HEK293 (cell line): ENCODE measurements around the gene ATP10A.

Experiments used
- CTCF ChIA-PET: fragments of 350-600 bp; formaldehyde crosslinking; extraction: SDS; loops from one replicate; lab custom pipeline; 2021; ENCODE audit warnings: antibody characterized with exemption; lab: Yijun Ruan, JAX
- POLR2A ChIA-PET: fragments of 300-600 bp; formaldehyde crosslinking; extraction: SDS; loops from one replicate; lab custom pipeline; 2020; ENCODE audit warnings: antibody characterized with exemption, inconsistent platforms; lab: Yijun Ruan, JAX
- H3K27ac ChIP-seq: fragments of 200-500 bp; sonication (Bioruptor generic); 2 replicates; pipeline ENCODE4 v1.5.1; 2014; ENCODE audit warnings: low read depth, low read length, control low read depth, inconsistent platforms; ENCODE audit errors: extremely low read depth
- H3K36me3 ChIP-seq, 2 experiments: fragments of 200-500 bp in 1 of 2; sonication (Bioruptor generic) in 1 of 2; 1 replicate in 1 of 2; 2 replicates in 1 of 2; pipeline ENCODE4 v1.5.1; 2014 to 2017; ENCODE audit warnings: inconsistent platforms in 2 of 2, low read length in 2 of 2; ENCODE audit not compliant: control insufficient read depth in 2 of 2, insufficient read depth in 1 of 2
- H3K4me1 ChIP-seq: fragments of 200-500 bp; sonication (Bioruptor generic); 2 replicates; pipeline ENCODE4 v1.5.1; 2014; ENCODE audit warnings: mild to moderate bottlenecking, low read length, inconsistent platforms; ENCODE audit not compliant: control insufficient read depth, insufficient read depth
- H3K4me3 ChIP-seq: 2 replicates; pipeline ENCODE4 v1.5.1; 2011; ENCODE audit warnings: low read depth, mild to moderate bottlenecking, control low read depth, low read length, moderate library complexity
- H3K9me3 ChIP-seq: fragments of 200-500 bp; sonication (Bioruptor generic); 2 replicates; pipeline ENCODE4 v1.5.1; 2014; ENCODE audit warnings: low read depth, low read length, inconsistent platforms; ENCODE audit not compliant: control insufficient read depth, insufficient read depth
- CTCF ChIP-seq: fragments of 450-650 bp; formaldehyde crosslinking; IDR thresholded peaks from 2 replicates; pipeline ENCODE4 v1.5.1; 2016; ENCODE audit warnings: missing biosample characterization, missing genetic modification characterization
- INSM2 ChIP-seq: fragments of 450-650 bp; formaldehyde crosslinking; IDR thresholded peaks from 2 replicates; pipeline ENCODE4 v1.5.1; 2016; ENCODE audit warnings: missing biosample characterization, missing genetic modification characterization
- KLF1 ChIP-seq: fragments of 450-650 bp; formaldehyde crosslinking; IDR thresholded peaks from 2 replicates; pipeline ENCODE4 v1.5.1; 2016; ENCODE audit warnings: missing biosample characterization, missing genetic modification characterization
- OSR2 ChIP-seq: fragments of 450-650 bp; formaldehyde crosslinking; IDR thresholded peaks from 2 replicates; pipeline ENCODE4 v1.5.1; 2016; ENCODE audit warnings: missing biosample characterization, missing genetic modification characterization
- SP7 ChIP-seq: fragments of 450-650 bp; formaldehyde crosslinking; IDR thresholded peaks from 2 replicates; pipeline ENCODE4 v1.5.1; 2016; ENCODE audit warnings: missing biosample characterization, missing genetic modification characterization
- ZBTB1 ChIP-seq: fragments of 450-650 bp; formaldehyde crosslinking; IDR thresholded peaks from 2 replicates; pipeline ENCODE4 v1.5.1; 2016; ENCODE audit warnings: missing biosample characterization, missing genetic modification characterization
- ZBTB20 ChIP-seq: fragments of 450-650 bp; formaldehyde crosslinking; IDR thresholded peaks from 2 replicates; pipeline ENCODE4 v1.5.1; 2016; ENCODE audit warnings: missing biosample characterization, missing genetic modification characterization
- ZBTB48 ChIP-seq: fragments of 450-650 bp; formaldehyde crosslinking; IDR thresholded peaks from 2 replicates; pipeline ENCODE4 v1.5.1; 2016; ENCODE audit warnings: missing biosample characterization, missing genetic modification characterization
- ZFP69B ChIP-seq: fragments of 450-650 bp; formaldehyde crosslinking; IDR thresholded peaks from 2 replicates; pipeline ENCODE4 v1.5.1; 2016; ENCODE audit warnings: missing biosample characterization, missing genetic modification characterization
- ZNF114 ChIP-seq: fragments of 450-650 bp; formaldehyde crosslinking; IDR thresholded peaks from 2 replicates; pipeline ENCODE4 v1.5.0; 2017; ENCODE audit warnings: missing biosample characterization, missing genetic modification characterization
- ZNF157 ChIP-seq: fragments of 450-650 bp; formaldehyde crosslinking; IDR thresholded peaks from 2 replicates; pipeline ENCODE4 v1.5.1; 2016; ENCODE audit warnings: missing biosample characterization, missing genetic modification characterization
- ZNF24 ChIP-seq: fragments of 450-650 bp; formaldehyde crosslinking; IDR thresholded peaks from 2 replicates; pipeline ENCODE4 v1.5.1; 2016; ENCODE audit warnings: missing biosample characterization, missing genetic modification characterization
- ZNF48 ChIP-seq: fragments of 450-650 bp; formaldehyde crosslinking; IDR thresholded peaks from 2 replicates; pipeline ENCODE4 v1.5.1; 2016; ENCODE audit warnings: missing biosample characterization, missing genetic modification characterization
- ZNF514 ChIP-seq: fragments of 450-650 bp; formaldehyde crosslinking; IDR thresholded peaks from 2 replicates; pipeline ENCODE4 v1.5.1; 2016; ENCODE audit warnings: missing biosample characterization, missing genetic modification characterization
- ZNF518A ChIP-seq: fragments of 450-650 bp; formaldehyde crosslinking; conservative IDR thresholded peaks from 2 replicates; pipeline ENCODE4 v1.5.1; 2016; ENCODE audit warnings: low read depth, missing biosample characterization, missing genetic modification characterization
- ZNF571 ChIP-seq: fragments of 450-650 bp; formaldehyde crosslinking; IDR thresholded peaks from 2 replicates; pipeline ENCODE4 v1.5.0; 2017; ENCODE audit warnings: missing biosample characterization, missing genetic modification characterization
- ZNF585B ChIP-seq: fragments of 450-650 bp; formaldehyde crosslinking; IDR thresholded peaks from 2 replicates; pipeline ENCODE4 v1.5.1; 2016; ENCODE audit warnings: missing biosample characterization, missing genetic modification characterization
- ZNF76 ChIP-seq: fragments of 450-650 bp; formaldehyde crosslinking; IDR thresholded peaks from 2 replicates; pipeline ENCODE4; 2016; ENCODE audit warnings: low read depth, missing biosample characterization, missing genetic modification characterization, borderline replicate concordance
- ZSCAN16 ChIP-seq: fragments of 450-650 bp; formaldehyde crosslinking; IDR thresholded peaks from 2 replicates; pipeline ENCODE4 v1.5.1; 2016; ENCODE audit warnings: missing biosample characterization, missing genetic modification characterization

ATP10A gene

GRCh38 chr15:25707656-25708365 lies 155.3 kb downstream of the ATP10A start (continued):
- TF ChIP-seq ZNF518A (no peak), INSM2 (no peak), CTCF (tag by site-specific recombination) (no peak), ZNF114 (no peak), ZBTB1 (tag by site-specific recombination) (no peak), KLF1 (no peak), ZNF76 (tag by site-specific recombination) (no peak), ZBTB20 (no peak), ZNF48 (tag by site-specific recombination) (no peak), ZBTB48 (no peak), ZNF514 (tag by site-specific recombination) (no peak), ZSCAN16 (tag by site-specific recombination) (no peak), ZFP69B (tag by site-specific recombination) (no peak)

GRCh38 chr15:25706176-25706955 lies 156.8 kb downstream of the ATP10A start:
- CTCF ChIA-PET, result no interaction called here
- H3K9me3 ChIP-seq, result no peaks in the 10 kb centered on the region
- H3K27ac ChIP-seq, result no peak overlapping the region
- H3K4me1 ChIP-seq, result no peaks in the 10 kb centered on the region
- TF ChIP-seq SP7, result no peak
- no peak for TF ChIP-seq OSR2 (tag by site-specific recombination)
- TF ChIP-seq ZNF24, result no peak
- TF ChIP-seq ZNF585B, result no peak
- no peak for TF ChIP-seq ZNF157
- no peak for TF ChIP-seq ZSCAN16 (tag by site-specific recombination)
- no peak for TF ChIP-seq ZNF571 (tag by site-specific recombination)
- TF ChIP-seq, all 188 proteins: peak for 0
- Histone ChIP-seq H3K36me3 (no peaks in the 10 kb centered on the region), H3K4me3 (no peak overlapping the region)
- POLR2A ChIA-PET, result no interaction called here
